Mesenteric fat pad (tissue), 1 donor: ENCODE data around the gene NSG1. TPM values are rescaled to one million over a fixed set of nuclear protein-coding genes. Genes with fewer than 3 reads are reported as not detected.

ENCODE experiments used
- DNase-seq: peaks from one replicate; pipeline ENCODE4 v3.0.0-alpha.2; 2020; ENCODE audit warnings: low spot score
- total RNA-seq: library from RNA; stranded (reverse); fragmentation: NEBNext Ultra II Directional; extraction: Animal tissue kit (Norgen Biotek cat#: 25700); gene quantifications from one replicate; pipeline ENCODE4 v1.2.1, GENCODE V29; 2021
- donor health status: DM: yes; HTN: yes; CAD: no.

The NSG1 gene
- total RNA-seq, 1 donor from 2014 or later: 0.16 TPM

GRCh38 chr4:4395371-4395770 lies 8.5 kb downstream of the NSG1 start:
- DNase-seq: no peak

GRCh38 chr4:4395849-4396627 lies 9.1 kb downstream of the NSG1 start:
- no peak for DNase-seq

- no peak for DNase-seq
Observed at GRCh38 chr4:4396628-4397440, 9.9 kb downstream of the NSG1 start.

- no peak for DNase-seq
Observed at GRCh38 chr4:4397441-4397819, 10.5 kb downstream of the NSG1 start.

- DNase-seq: no peak
Observed at GRCh38 chr4:4398430-4398829, 11.5 kb downstream of the NSG1 start.

GRCh38 chr4:4401036-4401435 lies 14.1 kb downstream of the NSG1 start:
- no peak for DNase-seq

- no peak for DNase-seq
Observed at GRCh38 chr4:4402966-4403365, 16.1 kb downstream of the NSG1 start.

GRCh38 chr4:4405358-4405962 lies 18.6 kb downstream of the NSG1 start:
- DNase-seq: no peak

- no peak for DNase-seq
Observed at GRCh38 chr4:4406455-4407298, 19.8 kb downstream of the NSG1 start.

GRCh38 chr4:4407299-4408131 lies 20.6 kb downstream of the NSG1 start:
- DNase-seq: no peak

- DNase-seq: no peak
Observed at GRCh38 chr4:4408132-4408523, 21.2 kb downstream of the NSG1 start.

- DNase-seq: no peak
Observed at GRCh38 chr4:4408576-4409335, 21.9 kb downstream of the NSG1 start.

- DNase-seq: no peak
Observed at GRCh38 chr4:4409416-4410115, 22.7 kb downstream of the NSG1 start.

GRCh38 chr4:4410271-4410670 lies 23.4 kb downstream of the NSG1 start:
- DNase-seq: no peak

- DNase-seq: no peak
Observed at GRCh38 chr4:4411906-4412305, 25.0 kb downstream of the NSG1 start.

GRCh38 chr4:4412641-4413372 lies 25.9 kb downstream of the NSG1 start:
- DNase-seq: no peak

- no peak for DNase-seq
Observed at GRCh38 chr4:4413373-4413725, 26.4 kb downstream of the NSG1 start.

GRCh38 chr4:4413806-4414205 lies 26.9 kb downstream of the NSG1 start:
- no peak for DNase-seq
